HepG2 (cell line): Measurements from ENCODE around the gene ATG7. TPM values are rescaled to one million over a fixed set of nuclear protein-coding genes. Genes with fewer than 3 reads are reported as not detected.
"Not testable (repeated sequence)": the region's sequence is repeated elsewhere in the genome, so short reads cannot be mapped to it uniquely, and the experiment has no call there.

Experiments used
- ATAC-seq: fragments of 200-7000 bp; cut with Tn5 transposase; 3 replicates; pipeline ENCODE4 v1.9.1; 2020; ENCODE audit warnings: mild to moderate bottlenecking, moderate library complexity
- BruUV-seq: library from RNA; stranded (reverse); fragments of 400-500 nt; replicated peaks from 2 replicates; lab custom pipeline; 2021; lab: Mats Ljungman, UMichigan
- CTCF ChIA-PET: fragments of 300-600 bp; formaldehyde crosslinking; extraction: SDS; loops from one replicate; lab custom pipeline; 2021; ENCODE audit warnings: low total read pairs, inconsistent platforms, low intra/inter-chr PET ratio; lab: Yijun Ruan, JAX
- POLR2A ChIA-PET: fragments of 350-600 bp; sonication (Branson Sonifier 250); formaldehyde crosslinking; loops from one replicate; lab custom pipeline; 2020; ENCODE audit warnings: antibody characterized with exemption, inconsistent platforms; lab: Yijun Ruan, JAX
- DNase-seq: peaks from one replicate; pipeline ENCODE4 v3.0.0-alpha.2; 2015; ENCODE audit warnings: low spot score
- FAIRE-seq: peaks from 3 replicates; lab custom pipeline; 2011; peaks lifted over from hg19 to GRCh38; lab: Jason Lieb, UNC
- H2AFZ ChIP-seq: one replicate; pipeline ENCODE4 v1.6.1; 2011; ENCODE audit warnings: low read length, inconsistent platforms
- H3K27ac ChIP-seq: fragments of 300-600 bp; 3 replicates; pipeline ENCODE4 v1.8.0; 2011; ENCODE audit warnings: mixed run types, mild to moderate bottlenecking, mixed read lengths, low read length, inconsistent platforms; ENCODE audit not compliant: insufficient read depth; ENCODE audit errors: extremely low read length
- H3K27me3 ChIP-seq, 2 experiments: fragments of 200-600 bp in 1 of 2; 2 replicates in 1 of 2; 3 replicates in 1 of 2; pipeline versions ENCODE4 v1.6.0 to v1.8.0; 2011; ENCODE audit warnings: low read length in 2 of 2, mild to moderate bottlenecking in 2 of 2, moderate library complexity in 2 of 2, inconsistent platforms in 1 of 2; ENCODE audit not compliant: insufficient read depth in 2 of 2, control insufficient read depth in 1 of 2
- H3K36me3 ChIP-seq, 2 experiments: fragments of 200-600 bp in 1 of 2; replicated peaks in 1 of 2; 2 replicates in 1 of 2; 3 replicates in 1 of 2; pipeline versions ENCODE4 v1.5.1 to v1.8.0; 2011; ENCODE audit warnings: low read length in 2 of 2, inconsistent platforms in 1 of 2; ENCODE audit not compliant: insufficient read depth in 2 of 2, control insufficient read depth in 1 of 2
- H3K4me1 ChIP-seq: 2 replicates; pipeline ENCODE4 v1.5.1; 2012; ENCODE audit warnings: low read length, inconsistent platforms; ENCODE audit not compliant: insufficient read depth
- H3K4me2 ChIP-seq: 2 replicates; pipeline ENCODE4 v1.6.0; 2011; ENCODE audit warnings: low read depth, low read length, inconsistent platforms
- H3K4me3 ChIP-seq, 3 experiments: fragments of 200-600 bp in 1 of 3; sonication (generic), shearing (Covaris generic) in 1 of 3; replicated peaks in 1 of 3; 2 replicates each; pipeline ENCODE4 v1.5.1; 2011 to 2016; ENCODE audit warnings: low read length in 3 of 3, inconsistent platforms in 2 of 3, low read depth in 2 of 3, mild to moderate bottlenecking in 2 of 3, control low read depth in 1 of 3, mixed read lengths in 1 of 3; ENCODE audit not compliant: insufficient read depth in 1 of 3
- H3K79me2 ChIP-seq: one replicate; pipeline ENCODE4 v1.6.1; 2011; ENCODE audit warnings: low read length, inconsistent platforms; ENCODE audit not compliant: insufficient read depth
- H3K9ac ChIP-seq: 2 replicates; pipeline ENCODE4 v1.6.0; 2011; ENCODE audit warnings: mild to moderate bottlenecking, low read depth, low read length, inconsistent platforms; ENCODE audit not compliant: insufficient read depth
- H3K9me3 ChIP-seq: 2 replicates; pipeline ENCODE4 v1.5.1; 2012; ENCODE audit warnings: mild to moderate bottlenecking, low read length
- H4K20me1 ChIP-seq: 2 replicates; pipeline ENCODE4 v1.6.0; 2011; ENCODE audit warnings: inconsistent platforms, mild to moderate bottlenecking, low read length, moderate library complexity; ENCODE audit not compliant: insufficient read depth
- NAIF1 ChIP-seq: sonication (generic); formaldehyde crosslinking; IDR thresholded peaks from 2 replicates; pipeline ENCODE4 v1.5.0; 2020; ENCODE audit warnings: mild to moderate bottlenecking, missing genetic modification reagents, borderline replicate concordance
- SIX1 ChIP-seq: sonication (generic); formaldehyde crosslinking; IDR thresholded peaks from 2 replicates; pipeline ENCODE4 v1.4.0; 2020; ENCODE audit warnings: missing genetic modification reagents, borderline replicate concordance
- THYN1 ChIP-seq: sonication (generic); formaldehyde crosslinking; IDR thresholded peaks from 2 replicates; pipeline ENCODE4 v1.8.1; 2023; ENCODE audit warnings: low read depth, mild to moderate bottlenecking, moderate library complexity, missing genetic modification reagents, borderline replicate concordance
- ZNF12 ChIP-seq: sonication (generic); formaldehyde crosslinking; IDR thresholded peaks from 2 replicates; pipeline ENCODE4 v1.5.0; 2020; ENCODE audit warnings: missing genetic modification reagents
- WGBS: methylation state at CpG from one replicate; pipeline ENCODE4 v1.1.6; 2017; ENCODE audit warnings: low lambda C conversion rate; 5-methylcytosine and 5-hydroxymethylcytosine counted together
- in situ Hi-C: cut with HindIII; loops from 2 replicates; pipeline ENCODE4 v1.10.0; 2017; ENCODE audit warnings: low pct_unique_long_range_greater_than_20kb; ENCODE audit not compliant: extremely low pct_ligation_motif_present
- intact Hi-C: fragments of 100-400 bp; cut with micrococcal nuclease; formaldehyde crosslinking; loops from one replicate; pipeline ENCODE4 v1.10.0; 2022; ENCODE audit not compliant: unreplicated experiment
- polyA plus RNA-seq, 8 experiments: library from polyadenylated mRNA; depleted of rRNA in 3 of 8; stranded (reverse) in 7 of 8; unstranded in 1 of 8; fragments of >200 nt; fragmentation: Illumina TruSeq in 4 of 8; extraction: Trizol in 4 of 8; gene quantifications; 2 replicates each; pipeline versions ENCODE4 v1.2.1 to v1.2.3, GENCODE V29; 2011 to 2016; ENCODE audit warnings: low read depth in 4 of 8, missing spikeins in 1 of 8, mixed read lengths in 1 of 8; ENCODE audit not compliant: insufficient read depth in 1 of 8
- total RNA-seq, 5 experiments: library from RNA; depleted of rRNA; stranded (reverse); fragments of >200 nt; fragmentation: Illumina TruSeq; extraction: Trizol; gene quantifications; 2 replicates each; pipeline ENCODE4 v1.2.3, GENCODE V29; 2016; ENCODE audit warnings: low read depth in 1 of 5

Gene ATG7
- total and polyA plus RNA-seq, 2 of the 13 experiments (the other 11 are each of a cell fraction or from before 2014, with no cell fraction given) = 7.8 to 22.1 TPM

DNA sequence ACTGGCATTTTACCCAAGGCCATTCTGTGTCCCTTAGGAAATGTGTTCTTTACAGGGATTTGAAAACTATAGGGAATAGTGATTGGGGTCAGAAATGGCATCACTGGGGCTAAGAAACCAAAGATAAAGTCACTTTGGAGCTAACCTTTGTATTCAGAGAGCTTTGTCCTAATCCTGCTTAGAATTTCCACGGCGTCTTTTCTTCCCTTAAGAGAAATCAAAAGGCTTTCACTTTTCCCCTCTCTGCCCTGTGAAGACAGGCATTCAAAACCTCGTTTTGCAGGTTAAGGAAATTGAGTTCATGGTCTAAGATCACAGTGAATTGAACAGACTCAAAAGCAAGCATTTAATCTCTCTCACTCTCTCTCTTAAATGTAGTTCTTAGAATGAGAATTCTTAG lies 189.0 kb downstream of the ATG7 start:
- H3K36me3 ChIP-seq = no peaks in the 10 kb centered on the region
- no peaks in the 10 kb centered on the region for H3K9me3 ChIP-seq
- no peaks in the 10 kb centered on the region for H3K79me2 ChIP-seq
- CTCF ChIA-PET = no interaction called here
- no peak overlapping the region for H3K4me3 ChIP-seq
- H3K9ac ChIP-seq = no peak overlapping the region
- intact Hi-C loops (no loop called here), in situ Hi-C loops (no loop called here)
- no TSS peak for BruUV-seq
- H4K20me1 ChIP-seq = no peaks in the 10 kb centered on the region
- no peak for DNase-seq
- WGBS = 85% methylated on average over 3 of the region's 3 CpGs
- H3K27ac ChIP-seq = no peak overlapping the region
- no peak overlapping the region for H2AFZ ChIP-seq
- POLR2A ChIA-PET = no interaction called here
- no peaks in the 10 kb centered on the region for H3K4me1 ChIP-seq
- no peaks in the 10 kb centered on the region for H3K27me3 ChIP-seq
- no peak for TF ChIP-seq ZNF12
- no peak for TF ChIP-seq THYN1 (CRISPR knock-in tag)
- no peak for TF ChIP-seq SIX1 (CRISPR knock-in tag)
- TF ChIP-seq NAIF1 (CRISPR knock-in tag) = no peak
- ATAC-seq = no peak
- no peak for FAIRE-seq
- no peak overlapping the region for H3K4me2 ChIP-seq

DNA sequence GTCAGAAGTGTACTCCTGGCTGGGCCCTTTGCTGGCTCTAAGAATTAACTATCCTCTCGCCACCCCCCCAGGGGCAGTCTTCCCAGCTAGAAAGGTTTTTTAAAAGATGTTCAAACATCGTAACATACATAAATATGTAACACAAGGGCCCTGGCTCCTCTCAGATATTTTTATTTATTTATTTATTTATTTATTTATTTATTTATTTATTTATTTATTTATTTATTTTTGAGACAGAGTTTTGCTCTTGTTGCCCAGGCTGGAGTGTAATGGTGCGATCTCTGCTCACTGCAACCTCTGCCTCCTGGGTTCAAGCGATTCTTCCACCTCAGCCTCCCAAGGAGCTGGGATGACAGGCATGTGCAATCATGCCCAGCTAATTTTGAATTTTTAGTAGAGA lies 190.5 kb downstream of the ATG7 start:
- H3K27me3 ChIP-seq, H3K9me3 ChIP-seq, H3K27ac ChIP-seq, CTCF ChIA-PET, POLR2A ChIA-PET, H3K9ac ChIP-seq, ATAC-seq, intact Hi-C loops, H3K4me2 ChIP-seq, FAIRE-seq, H3K36me3 ChIP-seq, H3K4me1 ChIP-seq, DNase-seq, H4K20me1 ChIP-seq, H3K4me3 ChIP-seq, in situ Hi-C loops, H3K79me2 ChIP-seq, BruUV-seq, H2AFZ ChIP-seq: not testable (repeated sequence)
- 96% methylated on average over 4 of the region's 4 CpGs for WGBS
